GM18498 (cell line): ENCODE results near the gene DHRS3.

Experiments used
- ATAC-seq: cut with Tn5 transposase; IDR thresholded peaks from one replicate; pipeline ENCODE4 v1.9.1; 2021; ENCODE audit warnings: mild to moderate bottlenecking, moderate library complexity; ENCODE audit not compliant: unreplicated experiment

The DHRS3 gene

DNA sequence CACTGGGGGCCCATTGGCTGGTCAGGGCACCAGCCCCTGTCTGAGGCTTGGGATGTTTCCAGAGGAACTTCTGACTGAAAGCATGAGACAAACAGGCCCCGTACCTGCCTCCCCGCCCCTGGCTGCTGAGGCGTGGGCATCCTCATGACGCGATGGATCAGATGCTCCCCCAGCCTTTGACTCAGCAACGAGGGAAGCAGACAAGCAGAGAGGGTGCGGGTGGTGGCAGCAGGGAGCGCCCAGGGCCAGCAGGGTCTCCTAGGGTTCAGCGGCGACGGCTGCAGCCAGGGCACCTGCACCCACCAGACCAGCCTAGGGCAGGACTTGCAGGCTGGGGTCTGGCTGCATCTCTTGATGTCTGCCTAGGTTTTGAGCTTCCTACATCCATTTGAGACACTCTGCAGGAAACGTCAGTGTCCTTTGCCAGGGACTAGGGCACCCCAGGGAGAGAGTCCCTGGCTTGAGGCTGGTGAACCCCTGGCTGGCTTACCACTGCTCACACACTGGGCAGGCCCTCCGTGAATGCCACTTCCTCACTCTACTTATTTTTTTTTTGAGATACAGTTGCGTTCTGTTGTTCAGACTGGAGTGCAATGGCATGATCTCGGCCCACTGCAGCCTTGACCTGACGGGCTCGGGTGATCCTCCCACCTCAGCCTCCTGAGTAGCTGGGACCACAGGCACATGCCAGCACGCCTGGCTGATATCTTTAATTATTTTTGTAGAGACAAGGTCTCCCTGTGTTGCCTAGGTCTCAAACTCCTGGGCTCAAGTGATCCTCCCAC lies 63.3 kb downstream of the DHRS3 start:
- no peak for ATAC-seq

- ATAC-seq: no peak
Measured at GRCh38 chr1:12553963-12554362, 64.0 kb downstream of the DHRS3 start.

- ATAC-seq: no peak
Measured at GRCh38 chr1:12552951-12553921, 64.8 kb downstream of the DHRS3 start.

DNA sequence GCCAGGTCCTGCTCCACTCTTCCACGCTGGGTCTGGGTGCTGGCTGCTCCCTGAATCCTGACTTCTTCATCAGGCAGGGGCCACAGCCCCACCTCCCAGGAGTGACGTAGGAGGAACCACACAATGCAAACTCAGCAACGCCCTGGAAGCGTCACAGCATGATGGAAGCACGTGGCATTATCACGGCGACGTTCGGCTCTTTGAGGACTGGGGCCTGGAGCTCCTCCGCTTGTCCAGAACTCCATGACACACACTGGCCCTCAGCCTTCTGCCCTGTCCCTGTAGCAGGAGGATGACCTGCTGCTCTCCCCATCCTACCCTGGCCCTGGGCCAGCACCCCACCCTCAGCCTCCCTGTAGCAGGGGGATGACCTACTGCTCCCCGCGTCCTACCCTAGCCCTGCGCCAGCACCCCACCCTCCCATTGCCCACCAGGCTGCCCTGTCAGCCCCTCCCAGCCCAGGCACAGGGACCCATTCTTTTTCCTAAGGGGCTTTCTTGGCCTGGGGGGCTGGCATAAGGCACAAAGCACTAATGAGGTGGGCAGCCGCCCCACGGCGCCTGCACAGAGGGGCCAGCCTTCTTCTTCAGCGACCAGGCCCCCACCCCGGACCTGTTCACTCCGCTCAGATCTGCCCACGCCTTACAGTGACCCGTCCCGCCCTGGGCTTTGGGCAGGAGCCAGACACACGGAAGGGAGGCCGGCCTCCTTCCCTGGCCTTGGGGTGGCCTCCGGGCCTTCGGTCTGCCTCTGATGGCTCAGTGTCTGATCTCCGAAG lies 65.7 kb downstream of the DHRS3 start:
- ATAC-seq: no peak

DNA sequence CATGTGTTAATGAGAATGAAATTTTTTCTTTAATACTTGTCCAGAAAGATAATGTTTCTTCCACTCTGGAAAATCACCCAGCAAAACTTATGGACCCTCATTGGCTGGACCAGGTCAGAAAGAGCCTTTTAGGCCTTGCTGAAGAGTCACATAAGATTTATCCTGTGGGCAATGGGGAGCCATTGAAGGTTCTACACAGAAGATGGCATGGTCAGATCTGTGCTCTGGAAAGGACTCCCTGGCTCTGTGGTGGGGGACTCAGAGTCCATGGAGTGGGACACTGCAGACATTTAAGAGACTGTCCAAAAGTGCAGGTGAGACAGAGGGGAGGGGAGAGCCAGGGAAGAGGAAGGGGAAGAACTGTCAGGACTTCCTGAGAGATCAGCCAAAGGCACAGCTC lies 66.4 kb downstream of the DHRS3 start:
- no peak for ATAC-seq

GRCh38 chr1:12549460-12550349 lies 68.3 kb downstream of the DHRS3 start:
- ATAC-seq: no peak

- ATAC-seq: no peak
Measured at GRCh38 chr1:12548973-12549459, 69.0 kb downstream of the DHRS3 start.

DNA sequence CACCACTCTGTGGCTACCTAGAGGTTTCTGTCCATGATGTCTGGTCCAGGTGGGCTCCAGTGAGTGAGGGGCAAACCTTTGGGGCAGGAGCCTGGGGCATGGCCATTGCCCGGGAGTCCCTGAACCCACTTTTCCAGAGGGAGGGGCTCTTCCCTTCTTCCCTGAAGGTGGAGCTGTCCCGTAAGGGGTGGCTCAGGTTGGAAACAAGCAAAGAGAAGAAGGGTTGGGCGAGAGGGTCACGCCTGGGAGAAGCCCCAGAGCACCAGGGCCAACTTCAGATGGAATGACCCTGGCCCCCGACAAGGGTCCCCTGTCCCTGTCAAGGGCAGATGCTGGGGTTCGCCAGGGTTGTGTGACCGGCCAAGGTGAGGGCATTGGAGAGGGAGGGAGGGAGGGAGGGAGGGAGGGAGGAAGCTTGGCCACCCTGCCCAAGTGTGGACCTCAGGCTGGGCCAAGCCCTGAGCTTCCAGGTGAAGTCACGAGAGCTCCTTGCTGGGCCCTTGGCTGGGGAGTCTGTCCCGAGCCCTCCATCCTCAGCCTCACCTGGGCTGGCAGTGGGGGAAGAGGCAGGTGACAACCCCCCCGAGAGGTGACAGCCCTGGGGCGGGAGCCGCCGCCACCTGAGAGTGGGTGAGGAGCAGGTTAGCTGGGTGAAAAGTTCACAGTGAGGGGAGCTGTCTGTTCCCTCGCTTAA lies 69.6 kb downstream of the DHRS3 start:
- no peak for ATAC-seq

DNA sequence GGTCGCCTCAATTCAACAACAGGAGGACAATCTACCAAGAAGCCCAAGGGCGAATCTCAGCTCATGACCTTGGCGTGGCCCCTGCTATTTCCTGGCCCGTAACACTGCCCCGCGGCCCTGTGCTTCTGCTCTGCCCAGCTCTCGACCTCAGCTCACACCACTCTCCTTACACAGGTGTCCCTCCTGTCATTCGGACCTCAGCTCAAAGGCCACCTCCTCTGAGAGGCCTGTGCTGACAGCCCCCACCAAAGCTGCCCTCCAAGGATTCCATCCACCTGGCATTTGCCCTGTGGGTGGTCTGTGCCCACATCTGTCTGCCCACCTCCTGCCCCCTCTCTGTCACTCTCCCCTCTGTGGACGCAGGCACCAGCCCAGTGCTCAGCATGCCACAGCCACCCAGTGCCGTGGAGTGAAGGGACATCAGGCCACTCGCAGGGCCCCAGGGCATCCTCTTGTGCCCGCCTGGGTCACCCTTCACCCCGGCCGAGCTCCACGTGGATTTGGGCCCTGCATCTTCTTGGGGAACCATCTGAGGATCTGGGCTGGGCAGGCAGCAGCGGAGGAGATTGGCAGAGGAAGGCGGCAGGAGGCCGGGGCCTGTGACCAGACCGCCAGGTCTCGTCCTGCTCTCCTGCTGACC lies 70.3 kb downstream of the DHRS3 start:
- ATAC-seq: no peak

DNA sequence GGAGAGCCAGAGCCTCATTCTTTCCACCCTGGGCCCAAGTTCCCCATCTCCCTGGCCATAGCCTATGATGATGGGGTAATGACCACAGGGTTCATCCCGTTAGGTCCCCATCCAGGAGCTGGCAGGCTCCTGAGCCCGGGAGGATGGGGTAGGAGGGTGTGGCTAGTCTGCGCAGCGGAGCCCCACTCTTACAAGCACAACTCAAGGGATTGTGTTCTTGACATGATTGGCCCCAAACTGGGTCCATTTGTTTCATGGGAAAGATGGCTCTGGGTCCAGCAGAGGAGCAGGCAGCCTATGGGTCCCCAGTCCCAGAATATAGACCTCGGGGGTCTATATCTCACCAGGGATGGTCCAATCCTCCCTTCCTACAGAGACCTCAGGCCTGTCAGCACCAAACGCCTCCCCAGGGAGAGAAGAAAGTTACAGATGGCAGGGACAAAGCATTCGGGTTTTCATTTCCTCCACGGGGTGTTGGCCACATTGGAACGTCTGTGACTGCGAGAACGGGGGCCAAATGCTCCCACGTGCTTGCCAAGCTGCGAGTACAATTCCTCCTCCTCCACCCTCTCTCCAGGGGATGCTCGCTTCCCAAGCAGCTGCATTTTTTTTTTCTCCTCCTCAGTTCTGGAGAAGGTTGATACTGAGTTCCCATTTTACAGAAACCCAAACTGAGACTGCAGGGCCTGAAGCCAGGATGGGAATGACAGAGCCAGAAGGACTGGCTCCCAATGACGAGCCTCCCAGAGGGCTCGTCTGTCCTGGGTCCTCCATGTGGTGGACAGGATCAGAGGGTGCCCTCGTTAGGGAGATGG lies 71.0 kb downstream of the DHRS3 start:
- no peak for ATAC-seq

DNA sequence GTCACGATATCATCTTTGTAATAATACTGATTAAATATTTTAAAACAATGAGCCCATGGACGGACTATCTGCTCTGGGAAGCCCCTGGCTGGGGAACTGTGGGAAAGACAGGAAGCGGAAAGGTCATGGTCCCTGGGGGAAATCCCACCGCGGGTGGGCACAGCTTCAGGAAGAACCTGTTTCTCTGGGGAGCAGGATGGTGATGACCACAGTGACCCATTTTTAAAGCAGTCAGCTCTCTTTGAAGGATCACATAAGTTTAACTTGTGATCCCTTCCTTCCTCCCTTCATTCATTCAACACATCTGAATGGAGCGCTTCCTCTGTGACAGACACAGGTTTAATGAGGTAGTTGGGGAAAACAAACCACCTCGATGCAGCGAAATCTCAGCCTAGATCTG lies 73.0 kb downstream of the DHRS3 start:
- ATAC-seq: no peak

GRCh38 chr1:12544357-12544756 lies 73.7 kb downstream of the DHRS3 start:
- ATAC-seq: no peak

- ATAC-seq: no peak
Measured at GRCh38 chr1:12543740-12544154, 74.3 kb downstream of the DHRS3 start.

DNA sequence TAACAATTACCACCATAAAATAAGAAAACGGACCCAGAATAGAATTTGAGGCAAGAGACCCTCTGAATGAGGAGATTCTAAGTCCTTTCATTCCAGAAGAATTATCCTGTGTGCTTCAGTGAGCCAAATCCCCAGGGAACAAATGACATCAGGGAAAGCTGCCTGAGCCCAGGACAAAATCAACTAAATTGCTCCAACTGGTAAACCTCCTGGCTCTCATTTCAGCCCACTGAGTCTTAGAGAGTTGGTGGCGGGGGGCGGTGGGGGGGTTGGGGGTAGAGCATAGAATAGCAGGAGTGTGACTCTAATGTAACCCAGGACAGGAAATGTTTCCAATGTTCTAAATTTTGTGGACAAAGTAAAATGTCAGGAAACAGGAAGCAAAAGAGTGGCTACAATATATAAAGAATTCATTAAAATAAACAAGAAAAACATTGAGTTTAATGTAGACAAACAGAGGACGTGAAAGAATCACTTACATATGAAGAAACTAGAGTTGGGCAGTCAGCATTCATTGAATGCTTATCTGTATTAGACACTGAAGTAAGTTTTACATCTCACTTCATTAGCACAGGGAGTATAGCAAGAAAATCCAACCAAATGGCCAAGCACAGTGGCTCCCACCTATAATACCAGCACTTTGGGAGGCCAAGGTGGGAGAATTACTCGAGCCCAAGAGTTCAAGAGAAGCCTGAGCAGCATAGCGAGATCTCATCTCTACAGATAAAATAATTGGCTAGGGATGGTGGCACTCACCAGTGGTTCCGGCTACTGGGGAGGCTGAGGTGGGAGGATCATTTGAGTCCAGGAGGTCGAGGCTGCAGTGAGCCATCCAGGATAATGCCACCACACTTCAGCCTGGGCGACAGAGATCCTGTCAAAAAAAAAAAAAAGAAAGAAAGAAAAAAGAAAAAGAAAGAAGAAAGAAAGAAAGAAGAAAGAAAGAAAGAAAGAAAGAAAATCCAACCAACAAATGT lies 75.1 kb downstream of the DHRS3 start:
- ATAC-seq: no peak

- ATAC-seq: no peak
Measured at GRCh38 chr1:12542138-12542465, 75.9 kb downstream of the DHRS3 start.

DNA sequence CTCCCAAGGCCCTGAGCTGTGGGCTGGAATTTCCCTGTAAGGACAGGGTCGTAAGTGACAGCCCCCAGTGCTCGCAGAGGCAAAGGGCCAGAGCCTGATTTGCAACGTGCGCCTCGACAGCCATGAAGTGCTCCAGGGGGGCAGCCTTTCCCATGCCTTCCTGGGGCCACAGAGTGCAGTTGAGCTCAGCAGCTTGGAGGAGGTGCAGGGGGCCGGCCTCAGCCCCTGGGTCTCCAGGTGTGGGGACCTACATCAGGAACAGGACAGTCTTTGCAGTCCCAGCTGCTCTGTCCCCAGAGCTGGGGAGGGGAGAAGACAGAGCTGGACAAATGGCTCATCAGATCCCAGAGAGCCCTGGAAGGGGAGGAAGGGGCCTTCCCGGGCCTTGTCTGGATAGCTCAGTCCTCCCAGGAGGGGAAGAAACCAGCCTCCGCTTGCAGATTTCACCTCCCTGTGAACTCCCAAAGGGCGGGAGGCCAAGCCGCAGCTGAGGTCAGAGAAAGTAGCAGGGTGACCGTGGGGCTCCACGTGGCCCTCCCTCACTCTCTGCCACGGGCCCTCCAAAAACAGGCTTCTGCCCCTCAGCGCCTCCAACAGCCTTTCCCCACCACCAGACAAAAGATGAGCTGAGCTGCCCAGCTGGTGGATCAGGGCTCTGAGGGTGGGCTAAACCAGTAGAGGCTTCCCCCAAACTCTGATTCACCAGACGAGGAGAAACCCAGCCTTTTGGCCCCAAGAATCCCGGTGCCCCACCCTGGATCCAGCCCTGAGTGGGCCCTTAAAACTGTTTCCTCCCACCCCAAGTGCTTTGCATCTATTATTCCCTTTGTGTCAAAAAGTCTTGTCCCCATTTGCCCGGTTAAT lies 76.5 kb downstream of the DHRS3 start:
- ATAC-seq: no peak
